ENCODE measurements around the gene CYP4V2.

CYP4V2 gene

GRCh38 chr4:186191200-186192065, at the start of gene CYP4V2:
Gene CYP4V2 (plus strand): TSS chr4:186191567. CDS start chr4:186191824, 257 bp downstream.
- peak; percentile 25 to 51 for DNase-seq

- DNase-seq = no peak
These were observed 47.0 kb upstream of the CYP4V2 start for GRCh38 chr4:186144198-186144945.

- DNase-seq = no peak
These were observed 46.3 kb upstream of the CYP4V2 start for GRCh38 chr4:186144946-186145569.

GRCh38 chr4:186146458-186146857, 44.9 kb upstream of the CYP4V2 start:
- DNase-seq = no peak

GRCh38 chr4:186148336-186148975, 42.9 kb upstream of the CYP4V2 start:
- DNase-seq = no peak

GRCh38 chr4:186149872-186150271, 41.5 kb upstream of the CYP4V2 start:
- DNase-seq = no peak

- no peak for DNase-seq
These were observed 40.4 kb upstream of the CYP4V2 start for GRCh38 chr4:186150926-186151325.

GRCh38 chr4:186151499-186151898, 39.9 kb upstream of the CYP4V2 start:
- DNase-seq = no peak

- no peak for DNase-seq
These were observed 33.1 kb upstream of the CYP4V2 start for GRCh38 chr4:186158021-186158813.

- DNase-seq = no peak
These were observed 32.4 kb upstream of the CYP4V2 start for GRCh38 chr4:186158966-186159365.

GRCh38 chr4:186159613-186160012, 31.8 kb upstream of the CYP4V2 start:
- no peak for DNase-seq

GRCh38 chr4:186161138-186161537, 30.2 kb upstream of the CYP4V2 start:
- no peak for DNase-seq

- DNase-seq = no peak
These were observed 24.4 kb upstream of the CYP4V2 start for GRCh38 chr4:186166852-186167512.

GRCh38 chr4:186167605-186168004, 23.8 kb upstream of the CYP4V2 start:
- DNase-seq = no peak

GRCh38 chr4:186168750-186169149, 22.6 kb upstream of the CYP4V2 start:
- DNase-seq = no peak

- DNase-seq = no peak
These were observed 21.9 kb upstream of the CYP4V2 start for GRCh38 chr4:186169333-186169944.

- no peak for DNase-seq
These were observed 21.2 kb upstream of the CYP4V2 start for GRCh38 chr4:186169945-186170802.

- no peak for DNase-seq
These were observed 20.4 kb upstream of the CYP4V2 start for GRCh38 chr4:186170966-186171365.

- no peak for DNase-seq
These were observed 18.8 kb upstream of the CYP4V2 start for GRCh38 chr4:186172546-186172945.

GRCh38 chr4:186188107-186188506, 3.3 kb upstream of the CYP4V2 start:
- no peak for DNase-seq

Measured in SW 1271 (cell line).